ENCODE data around the gene RGS3.

Gene RGS3

DNA sequence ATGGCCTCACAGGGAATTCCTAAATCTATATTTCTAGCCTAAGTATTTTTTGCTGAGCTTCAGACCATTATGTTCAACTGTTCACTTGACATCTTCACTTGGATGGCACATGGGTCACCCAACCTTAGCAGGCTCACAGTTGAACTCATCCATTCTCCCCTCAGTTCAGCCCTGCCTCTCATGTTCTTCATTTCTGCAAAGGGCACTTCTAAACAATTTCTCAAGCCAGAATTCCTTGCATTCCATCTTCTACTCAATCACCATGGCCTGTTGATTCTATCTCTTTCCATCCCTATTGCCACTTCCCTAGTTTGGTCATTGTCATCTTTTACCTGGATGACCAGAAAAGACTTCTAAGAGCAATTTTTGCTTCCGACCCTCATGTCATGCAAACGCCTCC, 7.3 kb upstream of the RGS3 start:
- TF ChIP-seq, protein P1, sequence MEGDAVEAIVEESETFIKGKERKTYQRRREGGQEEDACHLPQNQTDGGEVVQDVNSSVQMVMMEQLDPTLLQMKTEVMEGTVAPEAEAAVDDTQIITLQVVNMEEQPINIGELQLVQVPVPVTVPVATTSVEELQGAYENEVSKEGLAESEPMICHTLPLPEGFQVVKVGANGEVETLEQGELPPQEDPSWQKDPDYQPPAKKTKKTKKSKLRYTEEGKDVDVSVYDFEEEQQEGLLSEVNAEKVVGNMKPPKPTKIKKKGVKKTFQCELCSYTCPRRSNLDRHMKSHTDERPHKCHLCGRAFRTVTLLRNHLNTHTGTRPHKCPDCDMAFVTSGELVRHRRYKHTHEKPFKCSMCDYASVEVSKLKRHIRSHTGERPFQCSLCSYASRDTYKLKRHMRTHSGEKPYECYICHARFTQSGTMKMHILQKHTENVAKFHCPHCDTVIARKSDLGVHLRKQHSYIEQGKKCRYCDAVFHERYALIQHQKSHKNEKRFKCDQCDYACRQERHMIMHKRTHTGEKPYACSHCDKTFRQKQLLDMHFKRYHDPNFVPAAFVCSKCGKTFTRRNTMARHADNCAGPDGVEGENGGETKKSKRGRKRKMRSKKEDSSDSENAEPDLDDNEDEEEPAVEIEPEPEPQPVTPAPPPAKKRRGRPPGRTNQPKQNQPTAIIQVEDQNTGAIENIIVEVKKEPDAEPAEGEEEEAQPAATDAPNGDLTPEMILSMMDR (IDR thresholded peaks at IDR 0.05; ENCODE audit: poor library complexity, severe bottlenecking) = no peak
- ATAC-seq (ENCODE audit: low read depth) (no peak), DNase-seq (ENCODE audit: low spot score) (no peak)
- Histone ChIP-seq H3K27ac (ENCODE audit: poor library complexity, severe bottlenecking) (no peak overlapping the region), H3K36me3 (ENCODE audit: low read depth) (no peaks in the 10 kb centered on the region), H3K9me3 (ENCODE audit: severe bottlenecking) (no peaks in the 10 kb centered on the region), H3K4me3 (ENCODE audit: severe bottlenecking) (no peak overlapping the region), H3K27me3 (ENCODE audit: insufficient read depth, poor library complexity, severe bottlenecking) (no peaks in the 10 kb centered on the region), H3K4me1 (ENCODE audit: insufficient read depth, poor library complexity, severe bottlenecking) (no peaks in the 10 kb centered on the region)

DNA sequence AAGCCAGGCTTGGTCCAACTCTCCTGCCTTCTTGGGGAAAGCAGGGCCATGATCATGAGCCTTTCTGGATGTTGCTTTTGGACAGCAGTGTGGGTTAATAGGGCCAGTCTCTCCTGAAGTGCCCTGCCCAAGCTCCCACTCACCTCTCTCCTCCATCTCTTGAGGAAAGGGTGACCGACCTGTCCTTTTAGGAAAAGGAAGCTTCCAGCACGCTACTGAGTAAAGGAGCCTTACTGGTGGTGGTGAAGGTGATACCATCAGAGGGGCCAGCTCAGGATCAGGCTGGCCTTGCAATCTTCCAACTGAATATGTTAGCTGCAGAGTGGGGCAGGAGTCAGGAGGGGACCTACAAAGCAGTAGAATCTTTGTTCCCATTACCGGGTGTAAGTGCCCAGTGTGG, 2.2 kb upstream of the RGS3 start:
- Histone ChIP-seq H3K27ac (ENCODE audit: poor library complexity, severe bottlenecking) (no peak overlapping the region), H3K4me3 (ENCODE audit: severe bottlenecking) (no peak overlapping the region), H3K4me1 (ENCODE audit: insufficient read depth, poor library complexity, severe bottlenecking) (no peaks in the 10 kb centered on the region), H3K9me3 (ENCODE audit: severe bottlenecking) (no peaks in the 10 kb centered on the region), H3K27me3 (ENCODE audit: insufficient read depth, poor library complexity, severe bottlenecking) (peaks cover 12% of the 10 kb centered on the region), H3K36me3 (ENCODE audit: low read depth) (no peaks in the 10 kb centered on the region)
- TF ChIP-seq, protein P1 (IDR thresholded peaks at IDR 0.05; ENCODE audit: poor library complexity, severe bottlenecking) = no peak
- DNase-seq (ENCODE audit: low spot score) (no peak), ATAC-seq (ENCODE audit: low read depth) (no peak)

DNA sequence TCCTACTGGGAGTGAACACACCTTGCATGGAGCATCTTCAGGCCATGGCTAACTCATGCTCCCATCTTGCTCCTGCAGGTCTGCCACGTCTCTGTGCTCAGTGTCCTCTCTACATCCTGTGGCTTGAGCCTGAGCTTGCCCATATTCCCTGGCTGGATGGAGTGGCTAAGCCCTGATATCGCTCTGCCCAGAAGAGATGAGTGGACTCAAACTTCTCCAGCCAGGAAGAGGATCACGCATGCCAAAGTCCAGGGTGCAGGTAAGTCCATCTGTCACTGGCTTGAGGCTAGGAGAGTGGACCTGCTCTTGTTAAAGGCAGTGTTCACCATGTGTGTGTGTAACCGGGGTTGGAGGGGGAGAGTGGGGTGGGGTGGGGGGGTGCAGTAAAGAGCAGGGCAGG, 1.6 kb upstream of the RGS3 start:
- Histone ChIP-seq H3K9me3 (ENCODE audit: severe bottlenecking) (no peaks in the 10 kb centered on the region), H3K36me3 (ENCODE audit: low read depth) (no peaks in the 10 kb centered on the region), H3K27ac (ENCODE audit: poor library complexity, severe bottlenecking) (no peak overlapping the region), H3K4me1 (ENCODE audit: insufficient read depth, poor library complexity, severe bottlenecking) (no peaks in the 10 kb centered on the region), H3K27me3 (ENCODE audit: insufficient read depth, poor library complexity, severe bottlenecking) (peaks cover 12% of the 10 kb centered on the region), H3K4me3 (ENCODE audit: severe bottlenecking) (no peak overlapping the region)
- TF ChIP-seq, protein P1 (IDR thresholded peaks at IDR 0.05; ENCODE audit: poor library complexity, severe bottlenecking) = no peak
- ATAC-seq (ENCODE audit: low read depth) = no peak
- no peak for DNase-seq (ENCODE audit: low spot score)

DNA sequence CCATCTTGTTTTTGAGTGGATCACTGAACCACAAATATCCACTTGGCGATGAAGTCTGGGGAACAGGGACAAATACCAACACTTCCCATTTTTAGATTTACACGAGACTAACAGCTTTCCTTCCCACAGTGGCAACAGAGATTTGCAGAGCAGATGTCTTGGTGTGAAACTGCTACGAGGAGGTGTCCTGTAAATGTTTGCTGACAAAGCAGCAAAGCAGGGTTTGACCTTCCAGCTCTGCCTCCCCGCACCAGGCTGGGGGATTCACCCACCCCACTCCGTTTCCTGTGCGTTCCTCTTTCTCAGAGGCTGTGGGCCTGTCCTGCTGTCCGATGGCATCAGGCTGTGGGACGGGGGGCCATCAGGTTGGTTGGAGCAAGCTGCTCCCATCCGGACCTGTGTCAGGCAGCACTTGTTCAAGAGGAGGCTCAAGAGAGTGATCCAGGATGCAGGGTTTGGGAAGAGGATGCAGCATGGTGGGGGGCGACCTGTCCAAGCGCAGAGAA, 693 bp upstream of the RGS3 start:
- Histone ChIP-seq H3K9me3 (ENCODE audit: severe bottlenecking) (no peaks in the 10 kb centered on the region), H3K4me3 (ENCODE audit: severe bottlenecking) (no peak overlapping the region), H3K27me3 (ENCODE audit: insufficient read depth, poor library complexity, severe bottlenecking) (peaks cover 12% of the 10 kb centered on the region), H3K27ac (ENCODE audit: poor library complexity, severe bottlenecking) (no peak overlapping the region), H3K4me1 (ENCODE audit: insufficient read depth, poor library complexity, severe bottlenecking) (no peaks in the 10 kb centered on the region), H3K36me3 (ENCODE audit: low read depth) (no peaks in the 10 kb centered on the region)
- DNase-seq (ENCODE audit: low spot score) = no peak
- ATAC-seq (ENCODE audit: low read depth) = no peak
- TF ChIP-seq, protein P1 (IDR thresholded peaks at IDR 0.05; ENCODE audit: poor library complexity, severe bottlenecking) = no peak

DNA sequence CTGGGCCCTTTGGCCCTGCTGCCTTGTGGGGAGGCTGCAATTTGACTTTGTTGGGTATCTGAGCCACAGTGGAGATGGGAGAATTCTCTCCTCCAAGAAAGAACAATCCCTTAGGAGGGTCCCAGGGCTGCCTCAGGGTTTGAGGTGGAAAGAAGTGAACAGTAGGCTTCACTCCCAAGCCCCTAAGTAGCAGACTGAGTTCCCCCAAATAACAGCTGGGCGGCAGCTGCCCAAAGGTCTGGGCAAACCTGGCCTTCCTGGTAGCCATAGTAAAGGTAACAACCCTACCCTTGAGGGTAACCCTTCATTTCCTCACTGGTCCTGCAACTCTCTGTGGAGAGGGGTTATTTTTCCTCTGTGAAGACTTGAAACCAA, 746 bp downstream of the RGS3 start:
- Histone ChIP-seq H3K4me3 (ENCODE audit: severe bottlenecking) (peak overlapping the region; percentile 33), H3K9me3 (ENCODE audit: severe bottlenecking) (no peaks in the 10 kb centered on the region), H3K4me1 (ENCODE audit: insufficient read depth, poor library complexity, severe bottlenecking) (no peaks in the 10 kb centered on the region), H3K27ac (ENCODE audit: poor library complexity, severe bottlenecking) (no peak overlapping the region), H3K27me3 (ENCODE audit: insufficient read depth, poor library complexity, severe bottlenecking) (peaks cover 12% of the 10 kb centered on the region), H3K36me3 (ENCODE audit: low read depth) (no peaks in the 10 kb centered on the region)
- no peak for DNase-seq (ENCODE audit: low spot score)
- no peak for ATAC-seq (ENCODE audit: low read depth)
- TF ChIP-seq, protein P1 (IDR thresholded peaks at IDR 0.05; ENCODE audit: poor library complexity, severe bottlenecking) = no peak

All from RWPE2 (cell line).